ENCODE results near the gene PDE4D. TPM values are rescaled to one million over a fixed set of nuclear protein-coding genes. Genes with fewer than 3 reads are reported as not detected.

PDE4D gene
- total and polyA plus RNA-seq, 2 donors (not counting 3 experiments of a cell fraction or from before 2014, with no cell fraction given), result 34.5 to 51.2 TPM

DNA sequence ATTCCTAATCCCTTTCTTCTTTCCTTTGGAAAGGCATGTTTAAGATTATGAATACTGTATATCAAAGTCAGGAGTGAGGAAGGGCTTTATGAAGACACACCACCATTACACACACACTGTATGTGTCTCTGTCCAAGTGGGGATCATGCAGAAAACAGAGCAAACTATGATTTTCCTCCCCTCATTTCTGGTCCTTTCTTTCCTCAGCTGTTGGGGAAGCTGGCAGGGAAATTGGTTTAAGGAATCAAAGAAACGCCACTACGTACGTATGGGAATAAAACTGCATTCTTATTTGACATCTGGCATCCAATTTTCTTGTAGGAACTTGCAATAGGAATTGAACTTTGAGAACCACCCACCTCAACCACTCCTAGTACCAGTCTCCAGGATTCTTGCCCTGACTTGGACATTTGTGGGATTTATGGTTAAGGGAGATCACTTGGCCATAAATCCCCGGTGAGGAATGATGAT lies 125.8 kb downstream of the PDE4D start:
- dilution Hi-C loops (cut with MboI; ENCODE audit: extremely low pct_ligation_motif_present, low sequenced_read_pairs) (no loop called here), intact Hi-C loops (cut with micrococcal nuclease) (loop anchor here (1.0 to 5.0 kb wide), 6 partner anchors 7 to 480 kb away; no protein-coding TSS in a partner anchor)
- ChIA-PET CTCF (interaction anchor here (0.9 to 1.5 kb wide), 3 partner anchors 12 to 44 kb away, joined by 3 read pairs; no protein-coding TSS in a partner anchor), POLR2A (no interaction called here)
- H3K9me1 ChIP-seq (replicated peaks; ENCODE audit: control insufficient read depth, extremely low read depth, insufficient read depth, low read length), result no peaks in the 10 kb centered on the region
- no peaks in the 10 kb centered on the region for H3K36me3 ChIP-seq (ENCODE audit: control insufficient read depth in 2 of 2, extremely low read depth in 1 of 2, insufficient read depth in 2 of 2, low read length in 2 of 2)
- peaks cover 51% of the 10 kb centered on the region for H3K4me1 ChIP-seq (ENCODE audit: control insufficient read depth, extremely low read depth, insufficient read depth, low read length)
- H3K79me2 ChIP-seq (ENCODE audit: control insufficient read depth, insufficient read depth, low read length), result peaks cover 49% of the 10 kb centered on the region
- H3K9ac ChIP-seq (replicated peaks; ENCODE audit: extremely low read depth, insufficient read depth, low read length), result peak overlapping the region; percentile 96
- DNase-seq (ENCODE audit: low read depth, low spot score) (peak; percentile 57), FAIRE-seq (no peak)
- no TSS peak for BruUV-seq (replicated peaks)
- H3K4me3 ChIP-seq (replicated peaks in 1 of 3; ENCODE audit: insufficient read depth in 1 of 3, low read depth in 1 of 3, low read length in 3 of 3), result peak overlapping the region; percentile 56 to 92 (median 59)
- no peaks in the 10 kb centered on the region for H4K20me1 ChIP-seq (replicated peaks; ENCODE audit: control insufficient read depth, extremely low read depth, insufficient read depth, low read length)
- H3K27ac ChIP-seq (ENCODE audit: insufficient read depth, low read depth, low read length), result peak overlapping the region; percentile 86
- no peak for TF ChIP-seq FOS (IDR thresholded peaks at IDR 0.05; ENCODE audit: borderline replicate concordance, insufficient read depth, low read length)
- TF ChIP-seq, protein P1, sequence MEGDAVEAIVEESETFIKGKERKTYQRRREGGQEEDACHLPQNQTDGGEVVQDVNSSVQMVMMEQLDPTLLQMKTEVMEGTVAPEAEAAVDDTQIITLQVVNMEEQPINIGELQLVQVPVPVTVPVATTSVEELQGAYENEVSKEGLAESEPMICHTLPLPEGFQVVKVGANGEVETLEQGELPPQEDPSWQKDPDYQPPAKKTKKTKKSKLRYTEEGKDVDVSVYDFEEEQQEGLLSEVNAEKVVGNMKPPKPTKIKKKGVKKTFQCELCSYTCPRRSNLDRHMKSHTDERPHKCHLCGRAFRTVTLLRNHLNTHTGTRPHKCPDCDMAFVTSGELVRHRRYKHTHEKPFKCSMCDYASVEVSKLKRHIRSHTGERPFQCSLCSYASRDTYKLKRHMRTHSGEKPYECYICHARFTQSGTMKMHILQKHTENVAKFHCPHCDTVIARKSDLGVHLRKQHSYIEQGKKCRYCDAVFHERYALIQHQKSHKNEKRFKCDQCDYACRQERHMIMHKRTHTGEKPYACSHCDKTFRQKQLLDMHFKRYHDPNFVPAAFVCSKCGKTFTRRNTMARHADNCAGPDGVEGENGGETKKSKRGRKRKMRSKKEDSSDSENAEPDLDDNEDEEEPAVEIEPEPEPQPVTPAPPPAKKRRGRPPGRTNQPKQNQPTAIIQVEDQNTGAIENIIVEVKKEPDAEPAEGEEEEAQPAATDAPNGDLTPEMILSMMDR (IDR thresholded peaks at IDR 0.05; ENCODE audit: extremely low read depth in 1 of 2, insufficient read depth in 1 of 2, low read depth in 1 of 2, low read length in 2 of 2), result no peak
- TF ChIP-seq, protein P2, sequence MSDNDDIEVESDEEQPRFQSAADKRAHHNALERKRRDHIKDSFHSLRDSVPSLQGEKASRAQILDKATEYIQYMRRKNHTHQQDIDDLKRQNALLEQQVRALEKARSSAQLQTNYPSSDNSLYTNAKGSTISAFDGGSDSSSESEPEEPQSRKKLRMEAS (IDR thresholded peaks at IDR 0.05; ENCODE audit: insufficient read depth, insufficient read length), result no peak
- TF ChIP-seq POLR2AphosphoS5 (IDR thresholded peaks at IDR 0.05; ENCODE audit: insufficient read depth, low read depth, low read length), result no peak
- no peak for TF ChIP-seq POLR2A (IDR thresholded peaks at IDR 0.05; ENCODE audit: low read depth, low read length)
- TF ChIP-seq EZH2 (IDR thresholded peaks at IDR 0.05; ENCODE audit: borderline replicate concordance, low read depth, low read length, severe bottlenecking), result no peak
- TF ChIP-seq JUN (IDR thresholded peaks at IDR 0.05; ENCODE audit: borderline replicate concordance, insufficient read depth, insufficient read length, low read depth), result no peak
- TF ChIP-seq MYC (IDR thresholded peaks at IDR 0.05; ENCODE audit: low read depth, low read length), result no peak
- H3K27me3 ChIP-seq (ENCODE audit: control insufficient read depth in 2 of 2, insufficient read depth in 2 of 2, low read length in 2 of 2), result no peaks in the 10 kb centered on the region
- peak overlapping the region; percentile 97 for H3K4me2 ChIP-seq (ENCODE audit: insufficient read depth, low read length)
- no peaks in the 10 kb centered on the region for H3K9me3 ChIP-seq (replicated peaks; ENCODE audit: control insufficient read depth, insufficient read depth, low read length)
- peak overlapping the region; percentile 55 for H2AFZ ChIP-seq (ENCODE audit: low read depth, low read length)

All from endothelial cell of umbilical vein (primary cell).